Fibroblast of mammary gland (primary cell): ENCODE data around the gene FFAR2.

Source experiments
- DNase-seq: peaks from one replicate; pipeline ENCODE4 v3.0.0-alpha.2; 2010; ENCODE audit warnings: low read depth
- H3K4me3 ChIP-seq: 2 replicates; pipeline ENCODE4 v1.5.1; 2011; ENCODE audit warnings: low read depth, mild to moderate bottlenecking, low read length, moderate library complexity; ENCODE audit not compliant: control insufficient read depth
- CTCF ChIP-seq: conservative IDR thresholded peaks from 2 replicates; pipeline ENCODE4 v1.5.1; 2011; ENCODE audit warnings: low read depth, low read length, inconsistent platforms; ENCODE audit not compliant: control insufficient read depth, insufficient read depth

FFAR2 gene

GRCh38 chr19:35476149-35476548 is 28.1 kb downstream of the FFAR2 start:
- no peak for DNase-seq
- H3K4me3 ChIP-seq: no peak overlapping the region
- TF ChIP-seq CTCF: peak; percentile 4

GRCh38 chr19:35478794-35479677 is 31.0 kb downstream of the FFAR2 start:
- no peak for TF ChIP-seq CTCF
- no peak overlapping the region for H3K4me3 ChIP-seq
- no peak for DNase-seq

GRCh38 chr19:35483089-35483488 is 35.0 kb downstream of the FFAR2 start:
- no peak for DNase-seq
- no peak for TF ChIP-seq CTCF
- H3K4me3 ChIP-seq: no peak overlapping the region

- H3K4me3 ChIP-seq: no peak overlapping the region
- TF ChIP-seq CTCF: no peak
- no peak for DNase-seq
These were observed 36.4 kb downstream of the FFAR2 start for GRCh38 chr19:35484252-35485036.

- H3K4me3 ChIP-seq: no peak overlapping the region
- DNase-seq: no peak
- no peak for TF ChIP-seq CTCF
These were observed 38.2 kb downstream of the FFAR2 start for GRCh38 chr19:35486268-35486708.

- no peak overlapping the region for H3K4me3 ChIP-seq
- no peak for DNase-seq
- TF ChIP-seq CTCF: no peak
These were observed 39.7 kb downstream of the FFAR2 start for GRCh38 chr19:35487656-35488182.
